ENCODE data around the gene DOCK4. TPM values are rescaled to one million over a fixed set of nuclear protein-coding genes. Genes with fewer than 3 reads are reported as not detected.

DOCK4 gene
- polyA plus RNA-seq, 1 donor from 2014 or later: not detected

- Mint-ChIP-seq H3K9me3 (no peaks in the 10 kb centered on the region), H3K36me3 (peaks cover 3% of the 10 kb centered on the region), H3K27ac (no peak overlapping the region), H3K4me1 (no peaks in the 10 kb centered on the region), H3K27me3 (no peaks in the 10 kb centered on the region), H3K4me3 (no peak overlapping the region)
Measured at GRCh38 chr7:111760043-111760442, 446.2 kb downstream of the DOCK4 start.

- Mint-ChIP-seq H3K4me3 (no peak overlapping the region), H3K27ac (no peak overlapping the region), H3K9me3 (no peaks in the 10 kb centered on the region), H3K27me3 (no peaks in the 10 kb centered on the region), H3K4me1 (no peaks in the 10 kb centered on the region), H3K36me3 (peaks cover 3% of the 10 kb centered on the region)
Measured at GRCh38 chr7:111758332-111758731, 447.9 kb downstream of the DOCK4 start.

GRCh38 chr7:111756687-111757178 lies 449.5 kb downstream of the DOCK4 start:
- no peaks in the 10 kb centered on the region for H3K4me1 Mint-ChIP-seq
- no peaks in the 10 kb centered on the region for H3K27me3 Mint-ChIP-seq
- H3K27ac Mint-ChIP-seq: peak overlapping the region in 1 of 3 donors; percentile 72

GRCh38 chr7:111755383-111755782 lies 450.8 kb downstream of the DOCK4 start:
- Mint-ChIP-seq H3K4me1 (no peaks in the 10 kb centered on the region), H3K27me3 (no peaks in the 10 kb centered on the region), H3K36me3 (peaks cover 3% of the 10 kb centered on the region), H3K9me3 (no peaks in the 10 kb centered on the region), H3K27ac (no peak overlapping the region), H3K4me3 (no peak overlapping the region)

More at GRCh38 chr7:111756687-111757178, 449.5 kb downstream of the DOCK4 start:
- Mint-ChIP-seq H3K36me3 (peaks cover 3% of the 10 kb centered on the region), H3K9me3 (no peaks in the 10 kb centered on the region), H3K4me3 (peak overlapping the region in 1 of 4 donors; percentile 32)

GRCh38 chr7:111753968-111754367 lies 452.2 kb downstream of the DOCK4 start:
- H3K4me1 Mint-ChIP-seq: no peaks in the 10 kb centered on the region
- H3K4me3 Mint-ChIP-seq: no peak overlapping the region
- H3K9me3 Mint-ChIP-seq: no peaks in the 10 kb centered on the region
- H3K36me3 Mint-ChIP-seq: peaks cover 3% of the 10 kb centered on the region
- H3K27me3 Mint-ChIP-seq: no peaks in the 10 kb centered on the region
- no peak overlapping the region for H3K27ac Mint-ChIP-seq

- Mint-ChIP-seq H3K4me3 (no peak overlapping the region), H3K4me1 (no peaks in the 10 kb centered on the region), H3K27me3 (no peaks in the 10 kb centered on the region), H3K9me3 (no peaks in the 10 kb centered on the region), H3K27ac (no peak overlapping the region), H3K36me3 (no peaks in the 10 kb centered on the region)
Measured at GRCh38 chr7:111752022-111752582, 454.1 kb downstream of the DOCK4 start.

- Mint-ChIP-seq H3K36me3 (no peaks in the 10 kb centered on the region), H3K4me3 (no peak overlapping the region), H3K27me3 (no peaks in the 10 kb centered on the region), H3K27ac (no peak overlapping the region), H3K4me1 (no peaks in the 10 kb centered on the region), H3K9me3 (no peaks in the 10 kb centered on the region)
Measured at GRCh38 chr7:111750878-111751277, 455.3 kb downstream of the DOCK4 start.

- Mint-ChIP-seq H3K9me3 (no peaks in the 10 kb centered on the region), H3K4me1 (no peaks in the 10 kb centered on the region), H3K27me3 (peaks cover 1% of the 10 kb centered on the region), H3K36me3 (no peaks in the 10 kb centered on the region), H3K4me3 (no peak overlapping the region), H3K27ac (no peak overlapping the region)
Measured at GRCh38 chr7:111750228-111750627, 456.0 kb downstream of the DOCK4 start.

GRCh38 chr7:111749625-111750024 lies 456.6 kb downstream of the DOCK4 start:
- H3K36me3 Mint-ChIP-seq: no peaks in the 10 kb centered on the region

GRCh38 chr7:111747718-111748117 lies 458.5 kb downstream of the DOCK4 start:
- H3K27ac Mint-ChIP-seq: no peak overlapping the region
- H3K4me1 Mint-ChIP-seq: no peaks in the 10 kb centered on the region

More at GRCh38 chr7:111749625-111750024, 456.6 kb downstream of the DOCK4 start:
- Mint-ChIP-seq H3K27ac (no peak overlapping the region), H3K4me3 (no peak overlapping the region), H3K9me3 (no peaks in the 10 kb centered on the region), H3K27me3 (peaks cover 3% of the 10 kb centered on the region), H3K4me1 (no peaks in the 10 kb centered on the region)

GRCh38 chr7:111746950-111747349 lies 459.2 kb downstream of the DOCK4 start:
- no peaks in the 10 kb centered on the region for H3K36me3 Mint-ChIP-seq

More at GRCh38 chr7:111747718-111748117, 458.5 kb downstream of the DOCK4 start:
- no peaks in the 10 kb centered on the region for H3K9me3 Mint-ChIP-seq
- H3K4me3 Mint-ChIP-seq: no peak overlapping the region
- H3K36me3 Mint-ChIP-seq: no peaks in the 10 kb centered on the region
- peaks cover 3% of the 10 kb centered on the region for H3K27me3 Mint-ChIP-seq

GRCh38 chr7:111744501-111745155 lies 461.6 kb downstream of the DOCK4 start:
- Mint-ChIP-seq H3K27me3 (peaks cover 6% of the 10 kb centered on the region), H3K4me3 (no peak overlapping the region), H3K27ac (no peak overlapping the region), H3K9me3 (no peaks in the 10 kb centered on the region), H3K4me1 (no peaks in the 10 kb centered on the region), H3K36me3 (no peaks in the 10 kb centered on the region)

More at GRCh38 chr7:111746950-111747349, 459.2 kb downstream of the DOCK4 start:
- no peaks in the 10 kb centered on the region for H3K9me3 Mint-ChIP-seq
- H3K27me3 Mint-ChIP-seq: peaks cover 4% of the 10 kb centered on the region
- no peak overlapping the region for H3K27ac Mint-ChIP-seq
- no peak overlapping the region for H3K4me3 Mint-ChIP-seq
- H3K4me1 Mint-ChIP-seq: no peaks in the 10 kb centered on the region

GRCh38 chr7:111743244-111743847 lies 462.9 kb downstream of the DOCK4 start:
- no peaks in the 10 kb centered on the region for H3K4me1 Mint-ChIP-seq
- H3K27ac Mint-ChIP-seq: no peak overlapping the region
- H3K36me3 Mint-ChIP-seq: no peaks in the 10 kb centered on the region
- H3K4me3 Mint-ChIP-seq: no peak overlapping the region
- H3K9me3 Mint-ChIP-seq: no peaks in the 10 kb centered on the region
- H3K27me3 Mint-ChIP-seq: peaks cover 6% of the 10 kb centered on the region

- H3K36me3 Mint-ChIP-seq: no peaks in the 10 kb centered on the region
- peaks cover 6% of the 10 kb centered on the region for H3K27me3 Mint-ChIP-seq
- H3K9me3 Mint-ChIP-seq: no peaks in the 10 kb centered on the region
- no peak overlapping the region for H3K27ac Mint-ChIP-seq
- H3K4me1 Mint-ChIP-seq: no peaks in the 10 kb centered on the region
- H3K4me3 Mint-ChIP-seq: no peak overlapping the region
Measured at GRCh38 chr7:111741811-111742240, 464.4 kb downstream of the DOCK4 start.

- Mint-ChIP-seq H3K9me3 (no peaks in the 10 kb centered on the region), H3K27me3 (peaks cover 6% of the 10 kb centered on the region), H3K36me3 (no peaks in the 10 kb centered on the region), H3K27ac (no peak overlapping the region), H3K4me3 (no peak overlapping the region), H3K4me1 (no peaks in the 10 kb centered on the region)
Measured at GRCh38 chr7:111740942-111741341, 465.3 kb downstream of the DOCK4 start.

- no peaks in the 10 kb centered on the region for H3K4me1 Mint-ChIP-seq
- no peak overlapping the region for H3K4me3 Mint-ChIP-seq
- H3K9me3 Mint-ChIP-seq: no peaks in the 10 kb centered on the region
- H3K27me3 Mint-ChIP-seq: no peaks in the 10 kb centered on the region
- H3K36me3 Mint-ChIP-seq: no peaks in the 10 kb centered on the region
- H3K27ac Mint-ChIP-seq: no peak overlapping the region
Measured at GRCh38 chr7:111736552-111736874, 469.7 kb downstream of the DOCK4 start.
